Ovary (tissue), 3 donors: Measurements from ENCODE around the gene TFG.
"Not testable (repeated sequence)": the region's sequence is repeated elsewhere in the genome, so short reads cannot be mapped to it uniquely, and the experiment has no call there.

Experiments
- CTCF ChIP-seq, 3 donors: fragments of 450-650 bp in 2 of 3; fragments of 200-600 bp in 1 of 3; IDR thresholded peaks; one replicate each; pipeline versions ENCODE4 v1.5.1 to v1.8.0; 2016 to 2022; ENCODE audit warnings: antibody characterized with exemption in 3 of 3, mild to moderate bottlenecking in 1 of 3
- EP300 ChIP-seq: sonication (generic); formaldehyde crosslinking; IDR thresholded peaks from one replicate; pipeline ENCODE4 v1.6.1; 2017; ENCODE audit warnings: antibody characterized with exemption
- POLR2A ChIP-seq: fragments of 450-650 bp; IDR thresholded peaks from one replicate; pipeline ENCODE4 v1.6.1; 2017; ENCODE audit warnings: antibody characterized with exemption, mild to moderate bottlenecking, moderate library complexity
- donor health status: DM: no; HTN: no; CAD: no.

GRCh38 chr3:100666699-100667098 is 42.6 kb upstream of the TFG start:
- TF ChIP-seq CTCF (IDR thresholded peaks at IDR 0.05); POLR2A; EP300: not testable (repeated sequence)
